SHP77 (cell line): Measurements from ENCODE around the gene LRRC72.
"Not testable (repeated sequence)": the region's sequence is repeated elsewhere in the genome, so short reads cannot be mapped to it uniquely, and the experiment has no call there.

Experiments used
- DNase-seq, 2 experiments: peaks; one replicate each; lab custom pipeline; 2025; lab: John Stamatoyannopoulos, UW

The LRRC72 gene

GRCh38 chr7:16529697-16530096, 3.1 kb downstream of the LRRC72 start:
- no peak for DNase-seq

GRCh38 chr7:16531707-16532106, 5.1 kb downstream of the LRRC72 start:
- no peak for DNase-seq

GRCh38 chr7:16532272-16532671, 5.6 kb downstream of the LRRC72 start:
- no peak for DNase-seq

GRCh38 chr7:16535500-16535899, 8.9 kb downstream of the LRRC72 start:
- no peak for DNase-seq

GRCh38 chr7:16540559-16540958, 13.9 kb downstream of the LRRC72 start:
- DNase-seq: not testable (repeated sequence)

GRCh38 chr7:16542401-16542800, 15.8 kb downstream of the LRRC72 start:
- no peak for DNase-seq

GRCh38 chr7:16543456-16543855, 16.8 kb downstream of the LRRC72 start:
- DNase-seq: no peak

- DNase-seq: no peak
Observed at GRCh38 chr7:16546921-16547505, 20.4 kb downstream of the LRRC72 start.

GRCh38 chr7:16548428-16548827, 21.8 kb downstream of the LRRC72 start:
- DNase-seq: no peak

GRCh38 chr7:16550671-16551070, 24.0 kb downstream of the LRRC72 start:
- DNase-seq: no peak

GRCh38 chr7:16554518-16555236, 28.1 kb downstream of the LRRC72 start:
- DNase-seq: no peak

GRCh38 chr7:16556359-16556758, 29.7 kb downstream of the LRRC72 start:
- DNase-seq: no peak

- DNase-seq: no peak
Observed at GRCh38 chr7:16558761-16559302, 32.2 kb downstream of the LRRC72 start.

- DNase-seq: no peak
Observed at GRCh38 chr7:16559497-16560179, 33.0 kb downstream of the LRRC72 start.

- no peak for DNase-seq
Observed at GRCh38 chr7:16561943-16562342, 35.3 kb downstream of the LRRC72 start.

- DNase-seq: no peak
Observed at GRCh38 chr7:16562456-16563220, 36.0 kb downstream of the LRRC72 start.

GRCh38 chr7:16563281-16564022, 36.8 kb downstream of the LRRC72 start:
- DNase-seq: no peak

- DNase-seq: no peak
Observed at GRCh38 chr7:16564023-16564380, 37.4 kb downstream of the LRRC72 start.

- peak; percentile 59 to 70 for DNase-seq
Observed at GRCh38 chr7:16564909-16565426, 38.3 kb downstream of the LRRC72 start.

- DNase-seq: no peak
Observed at GRCh38 chr7:16571941-16572340, 45.3 kb downstream of the LRRC72 start.

- DNase-seq: no peak
Observed at GRCh38 chr7:16579216-16579615, 52.6 kb downstream of the LRRC72 start.
